Endothelial cell of umbilical vein (primary cell): ENCODE measurements around the gene GRHPR. TPM values are rescaled to one million over a fixed set of nuclear protein-coding genes. Genes with fewer than 3 reads are reported as not detected.

ENCODE experiments used
- BruUV-seq: library from RNA; stranded (reverse); fragments of 400-500 nt; replicated peaks from 2 replicates; lab custom pipeline; 2021; lab: Mats Ljungman, UMichigan
- CTCF ChIA-PET: fragments of 300-600, 350-600 bp; sonication (Branson Sonifier 250); formaldehyde crosslinking; loops from one replicate; lab custom pipeline; 2021; ENCODE audit warnings: antibody characterized with exemption, inconsistent platforms; lab: Charles Lee
- POLR2A ChIA-PET: fragments of 300-600, 350-600 bp; sonication (Branson Sonifier 250); formaldehyde crosslinking; loops from one replicate; lab custom pipeline; 2021; ENCODE audit warnings: antibody characterized with exemption, inconsistent platforms; lab: Charles Lee
- DNase-seq: peaks from one replicate; pipeline ENCODE4 v3.0.0-alpha.2; 2011; ENCODE audit warnings: low read depth, low spot score
- FAIRE-seq: peaks from 2 replicates; lab custom pipeline; 2011; peaks lifted over from hg19 to GRCh38; lab: Jason Lieb, UNC
- H2AFZ ChIP-seq: 2 replicates; pipeline ENCODE4 v1.6.0; 2012; ENCODE audit warnings: low read depth, low read length, control low read depth, inconsistent platforms
- H3K27ac ChIP-seq: 2 replicates; pipeline ENCODE4 v1.5.1; 2011; ENCODE audit warnings: low read depth, mild to moderate bottlenecking, control low read depth, low read length, moderate library complexity; ENCODE audit not compliant: insufficient read depth
- H3K27me3 ChIP-seq, 2 experiments: 2 replicates each; pipeline versions ENCODE4 v1.6.0 to v1.6.1; 2011; ENCODE audit warnings: low read length in 2 of 2, mixed read lengths in 1 of 2; ENCODE audit not compliant: control insufficient read depth in 2 of 2, insufficient read depth in 2 of 2
- H3K36me3 ChIP-seq, 2 experiments: 2 replicates in 1 of 2; 3 replicates in 1 of 2; pipeline ENCODE4 v1.5.1; 2011; ENCODE audit warnings: low read length in 2 of 2, mild to moderate bottlenecking in 1 of 2, moderate library complexity in 1 of 2; ENCODE audit not compliant: control insufficient read depth in 2 of 2, insufficient read depth in 2 of 2; ENCODE audit errors: extremely low read depth in 1 of 2
- H3K4me1 ChIP-seq: 3 replicates; pipeline ENCODE4 v1.5.1; 2011; ENCODE audit warnings: mild to moderate bottlenecking, low read length; ENCODE audit not compliant: control insufficient read depth, insufficient read depth; ENCODE audit errors: extremely low read depth
- H3K4me2 ChIP-seq: 2 replicates; pipeline ENCODE4 v1.6.1; 2011; ENCODE audit warnings: low read length, control low read depth, mixed read lengths; ENCODE audit not compliant: insufficient read depth
- H3K4me3 ChIP-seq, 3 experiments: fragments of 200-600 bp in 1 of 3; sonication (generic), shearing (Covaris generic) in 1 of 3; replicated peaks in 1 of 3; 2 replicates each; pipeline ENCODE4 v1.5.1; 2011 to 2016; ENCODE audit warnings: control low read depth in 3 of 3, low read length in 3 of 3, mild to moderate bottlenecking in 2 of 3, inconsistent platforms in 1 of 3, low read depth in 1 of 3, moderate library complexity in 1 of 3; ENCODE audit not compliant: insufficient read depth in 1 of 3
- H3K79me2 ChIP-seq: 2 replicates; pipeline ENCODE4 v1.6.0; 2012; ENCODE audit warnings: low read length, inconsistent platforms; ENCODE audit not compliant: control insufficient read depth, insufficient read depth
- H3K9ac ChIP-seq: replicated peaks from 2 replicates; pipeline ENCODE3; 2011; ENCODE audit warnings: low read length, control low read depth; ENCODE audit not compliant: insufficient read depth; ENCODE audit errors: extremely low read depth
- H3K9me1 ChIP-seq: replicated peaks from 3 replicates; pipeline ENCODE4 v1.6.0; 2011; ENCODE audit warnings: mild to moderate bottlenecking, low read length; ENCODE audit not compliant: control insufficient read depth, insufficient read depth; ENCODE audit errors: extremely low read depth
- H3K9me3 ChIP-seq: replicated peaks from 2 replicates; pipeline ENCODE4 v1.5.1; 2012; ENCODE audit warnings: low read length, inconsistent platforms; ENCODE audit not compliant: control insufficient read depth, insufficient read depth
- H4K20me1 ChIP-seq: replicated peaks from 2 replicates; pipeline ENCODE3; 2011; ENCODE audit warnings: mild to moderate bottlenecking, low read length; ENCODE audit not compliant: control insufficient read depth, insufficient read depth; ENCODE audit errors: extremely low read depth
- EZH2 ChIP-seq: IDR thresholded peaks from 2 replicates; pipeline ENCODE4 v1.6.1; 2012; ENCODE audit warnings: borderline replicate concordance, low read depth, mild to moderate bottlenecking, moderate library complexity, low read length, inconsistent platforms; ENCODE audit not compliant: severe bottlenecking
- FOS ChIP-seq: IDR thresholded peaks from 2 replicates; pipeline ENCODE4 v1.6.1; 2011; ENCODE audit warnings: mild to moderate bottlenecking, low read length, moderate library complexity, borderline replicate concordance; ENCODE audit not compliant: insufficient read depth
- GATA2 ChIP-seq: IDR thresholded peaks from 2 replicates; pipeline ENCODE4 v1.7.0; 2011; ENCODE audit warnings: low read depth, mild to moderate bottlenecking, moderate library complexity, mixed read lengths, low read length; ENCODE audit not compliant: insufficient read length, insufficient read depth
- JUN ChIP-seq: IDR thresholded peaks from 2 replicates; pipeline ENCODE4 v1.6.1; 2011; ENCODE audit warnings: borderline replicate concordance, low read depth; ENCODE audit not compliant: insufficient read length, insufficient read depth
- MYC ChIP-seq: IDR thresholded peaks from one replicate; pipeline ENCODE4 v1.6.1; 2011; ENCODE audit warnings: mild to moderate bottlenecking, low read depth, low read length
- POLR2A ChIP-seq: IDR thresholded peaks from 2 replicates; pipeline ENCODE4 v1.6.1; 2012; ENCODE audit warnings: low read depth, mild to moderate bottlenecking, control low read depth, low read length
- POLR2AphosphoS5 ChIP-seq: IDR thresholded peaks from 2 replicates; pipeline ENCODE4 v1.6.1; 2012; ENCODE audit warnings: low read depth, mild to moderate bottlenecking, control low read depth, low read length, moderate library complexity; ENCODE audit not compliant: insufficient read depth
- dilution Hi-C: fragments of 300-500 bp; cut with MboI; formaldehyde crosslinking; loops from one replicate; pipeline ENCODE4 v1.15.0; 2019; ENCODE audit warnings: low sequenced_read_pairs; ENCODE audit not compliant: extremely low pct_ligation_motif_present
- intact Hi-C: fragments of 100-400 bp; cut with micrococcal nuclease; formaldehyde crosslinking; loops from one replicate; pipeline ENCODE4 v1.10.0; 2022
- polyA plus RNA-seq, 4 experiments: library from polyadenylated mRNA; depleted of rRNA in 3 of 4; stranded (reverse) in 3 of 4; unstranded in 1 of 4; fragments of >200 nt; gene quantifications; 2 replicates each; pipeline versions ENCODE4 v1.2.1 to v1.2.3, GENCODE V29; 2011 to 2012; ENCODE audit warnings: missing spikeins in 1 of 4
- total RNA-seq: library from RNA; stranded (reverse); gene quantifications from 2 replicates; pipeline ENCODE4 v1.2.3, GENCODE V29; 2021
- TF ChIP-seq, protein P1 (sequence below): IDR thresholded peaks from 2 replicates; pipeline ENCODE4 v1.6.1; 2011; ENCODE audit not compliant: insufficient read depth, insufficient read length
- TF ChIP-seq, protein P2 (sequence below), 2 donors: IDR thresholded peaks; 1 replicate in 1 of 2; 2 replicates in 1 of 2; pipeline ENCODE4 v1.5.1; 2011; ENCODE audit warnings: low read length in 2 of 2, mild to moderate bottlenecking in 2 of 2, moderate library complexity in 2 of 2, control low read depth in 1 of 2, inconsistent platforms in 1 of 2, low read depth in 1 of 2; ENCODE audit not compliant: insufficient read depth in 1 of 2; ENCODE audit errors: extremely low read depth in 1 of 2

Gene GRHPR
- total and polyA plus RNA-seq, 2 donors (not counting 3 experiments of a cell fraction or from before 2014, with no cell fraction given): 91.2 to 247 TPM

DNA sequence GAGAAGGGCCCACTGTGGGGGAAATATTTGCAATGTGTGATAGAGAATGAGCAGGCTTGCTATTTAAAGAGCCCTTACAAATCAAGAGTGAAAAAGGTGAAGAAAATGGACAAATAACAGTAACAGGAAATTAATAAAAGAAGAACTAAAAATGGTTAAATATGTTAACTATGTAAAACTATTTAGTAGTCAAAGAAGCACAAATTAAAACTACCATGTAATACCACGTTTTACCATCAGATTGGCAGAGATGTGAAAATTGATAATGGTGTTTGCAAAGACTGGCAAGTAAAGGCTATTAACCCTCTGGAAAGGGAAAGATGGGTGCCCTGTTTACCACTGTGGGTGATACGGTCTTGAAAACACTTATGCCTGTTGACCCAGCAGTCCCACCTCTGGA, 23.2 kb upstream of the GRHPR start:
- DNase-seq (no peak), FAIRE-seq (no peak)
- Histone ChIP-seq H3K4me1 (no peaks in the 10 kb centered on the region), H3K36me3 (no peaks in the 10 kb centered on the region), H2AFZ (no peak overlapping the region), H3K79me2 (no peaks in the 10 kb centered on the region), H3K9ac (no peak overlapping the region), H3K4me2 (no peak overlapping the region), H4K20me1 (no peaks in the 10 kb centered on the region), H3K27me3 (peaks cover 2 to 4% of the 10 kb centered on the region in 2 experiments), H3K27ac (no peak overlapping the region), H3K4me3 (no peak overlapping the region), H3K9me1 (no peaks in the 10 kb centered on the region), H3K9me3 (no peaks in the 10 kb centered on the region)
- dilution Hi-C loops: no loop called here
- TF ChIP-seq POLR2AphosphoS5 (no peak), JUN (no peak), FOS (no peak), POLR2A (no peak), MYC (no peak), GATA2 (no peak), EZH2 (no peak)
- TF ChIP-seq, protein P1, sequence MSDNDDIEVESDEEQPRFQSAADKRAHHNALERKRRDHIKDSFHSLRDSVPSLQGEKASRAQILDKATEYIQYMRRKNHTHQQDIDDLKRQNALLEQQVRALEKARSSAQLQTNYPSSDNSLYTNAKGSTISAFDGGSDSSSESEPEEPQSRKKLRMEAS: no peak
- TF ChIP-seq, protein P2, sequence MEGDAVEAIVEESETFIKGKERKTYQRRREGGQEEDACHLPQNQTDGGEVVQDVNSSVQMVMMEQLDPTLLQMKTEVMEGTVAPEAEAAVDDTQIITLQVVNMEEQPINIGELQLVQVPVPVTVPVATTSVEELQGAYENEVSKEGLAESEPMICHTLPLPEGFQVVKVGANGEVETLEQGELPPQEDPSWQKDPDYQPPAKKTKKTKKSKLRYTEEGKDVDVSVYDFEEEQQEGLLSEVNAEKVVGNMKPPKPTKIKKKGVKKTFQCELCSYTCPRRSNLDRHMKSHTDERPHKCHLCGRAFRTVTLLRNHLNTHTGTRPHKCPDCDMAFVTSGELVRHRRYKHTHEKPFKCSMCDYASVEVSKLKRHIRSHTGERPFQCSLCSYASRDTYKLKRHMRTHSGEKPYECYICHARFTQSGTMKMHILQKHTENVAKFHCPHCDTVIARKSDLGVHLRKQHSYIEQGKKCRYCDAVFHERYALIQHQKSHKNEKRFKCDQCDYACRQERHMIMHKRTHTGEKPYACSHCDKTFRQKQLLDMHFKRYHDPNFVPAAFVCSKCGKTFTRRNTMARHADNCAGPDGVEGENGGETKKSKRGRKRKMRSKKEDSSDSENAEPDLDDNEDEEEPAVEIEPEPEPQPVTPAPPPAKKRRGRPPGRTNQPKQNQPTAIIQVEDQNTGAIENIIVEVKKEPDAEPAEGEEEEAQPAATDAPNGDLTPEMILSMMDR (IDR thresholded peaks at IDR 0.05; ENCODE audit: extremely low read depth in 1 of 2, insufficient read depth in 1 of 2, low read depth in 1 of 2, low read length in 2 of 2): no peak
- no TSS peak for BruUV-seq
- intact Hi-C loops: no loop called here
- CTCF ChIA-PET: no interaction called here
- POLR2A ChIA-PET: interaction anchor here (0.7 kb wide), 1 partner anchor 10 kb away, joined by 3 read pairs; no protein-coding TSS in a partner anchor
